HK-2 (cell line): ENCODE results near the gene DDX51.
"Not testable (repeated sequence)": the region's sequence is repeated elsewhere in the genome, so short reads cannot be mapped to it uniquely, and the experiment has no call there.

Source experiments
- DNase-seq: peaks from one replicate; pipeline ENCODE4 v3.0.0-alpha.2; 2018; ENCODE audit not compliant: unreplicated experiment

The DDX51 gene

GRCh38 chr12:132140918-132141841 is 2.9 kb downstream of the DDX51 start:
- no peak for DNase-seq

DNA sequence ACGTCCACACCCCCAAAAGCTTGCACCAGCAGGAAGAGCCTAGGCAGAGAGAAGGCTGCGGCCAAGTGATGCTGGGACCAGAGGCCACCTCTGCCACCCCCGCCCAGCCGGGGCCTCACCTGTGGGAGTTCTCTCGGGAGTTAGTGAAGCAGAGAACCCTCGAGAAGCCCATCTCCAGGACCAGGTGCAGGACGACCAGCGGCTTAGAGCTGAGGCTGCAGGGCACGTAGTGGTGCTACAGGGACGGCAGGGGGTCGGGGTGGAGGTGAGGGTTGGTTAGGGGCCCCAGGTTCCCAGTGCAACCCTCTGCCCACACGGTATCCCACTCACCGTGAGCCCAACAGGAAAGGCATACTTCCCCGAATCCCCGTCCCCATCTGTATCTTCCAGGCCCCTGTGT is 3.6 kb downstream of the DDX51 start:
- DNase-seq = no peak

GRCh38 chr12:132139912-132140311 is 4.2 kb downstream of the DDX51 start:
- no peak for DNase-seq

DNA sequence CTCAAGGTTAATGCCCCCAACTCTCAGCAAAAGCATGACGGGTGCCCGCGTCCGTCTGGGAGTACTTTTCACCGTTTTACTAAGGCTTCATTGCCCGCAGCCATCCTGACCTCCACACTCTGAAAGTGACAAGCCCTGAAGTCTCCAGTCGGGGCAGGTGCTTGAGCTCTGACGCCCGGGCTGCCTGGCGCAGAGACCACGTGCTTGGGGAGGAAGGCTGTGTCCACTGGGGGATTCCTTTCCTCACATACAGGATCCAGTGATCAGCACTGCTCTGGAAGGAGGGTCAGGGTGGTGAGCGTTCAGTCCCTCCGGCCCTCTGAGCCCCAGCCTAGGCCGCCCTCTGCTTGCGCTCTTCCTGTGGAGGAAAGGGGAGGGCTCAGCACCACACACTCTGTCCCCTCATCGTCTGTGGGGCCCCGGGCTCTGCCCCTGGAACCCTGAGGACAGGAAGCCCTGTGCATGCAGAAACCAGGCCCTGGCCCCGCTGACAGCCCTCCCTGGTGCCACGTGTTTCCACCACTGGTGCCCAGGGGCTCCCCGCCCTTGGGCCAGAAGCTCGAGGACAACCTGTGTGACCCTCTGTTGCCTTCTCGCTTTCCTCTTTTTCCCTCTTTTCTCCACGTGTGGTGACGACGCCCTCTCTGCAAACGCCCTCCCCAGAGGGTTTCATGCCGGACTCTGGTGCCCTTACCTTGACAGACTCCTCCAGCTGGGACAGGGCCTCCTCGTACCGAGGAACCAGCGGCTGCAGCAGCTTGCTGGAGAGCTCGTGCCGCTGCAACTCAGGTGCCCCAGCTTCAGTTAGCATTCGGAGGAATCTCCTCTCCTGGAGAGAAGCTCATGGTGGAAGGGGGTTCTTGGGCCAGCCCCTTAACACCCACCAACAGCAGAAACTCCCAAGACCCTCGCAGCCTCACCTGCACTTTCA is 4.9 kb downstream of the DDX51 start:
- DNase-seq = no peak

DNA sequence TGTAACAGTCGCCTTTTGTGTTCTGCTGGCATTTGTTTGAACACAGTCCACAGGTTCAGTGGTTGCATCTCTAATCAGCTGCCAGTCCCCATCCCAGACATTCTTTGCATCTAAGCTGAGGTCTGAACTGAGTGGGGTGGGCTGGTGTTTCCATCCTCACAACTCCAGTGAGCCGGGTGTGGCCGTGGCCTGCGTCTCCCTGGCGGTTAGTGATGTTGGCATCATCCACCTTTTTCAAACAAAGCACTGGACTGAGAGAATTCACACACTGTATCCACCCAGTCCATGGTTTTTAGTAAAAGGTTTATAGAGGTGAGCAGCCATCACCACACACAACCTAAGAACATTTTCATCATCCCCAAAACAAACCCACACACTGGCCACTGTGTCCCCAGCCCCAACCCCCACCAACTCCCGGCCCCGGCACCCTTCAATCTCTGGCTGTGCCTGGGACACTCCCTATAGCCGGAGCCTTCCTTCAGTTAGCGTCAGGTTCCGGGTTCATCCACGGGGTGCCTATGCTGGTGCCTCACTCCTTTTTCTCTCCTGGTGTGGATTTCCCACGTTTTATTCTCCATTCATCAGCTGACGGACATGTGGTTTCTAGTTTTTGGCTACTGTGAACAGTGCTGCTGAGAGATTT is 6.5 kb downstream of the DDX51 start:
- DNase-seq = no peak

GRCh38 chr12:132136226-132136625 is 7.9 kb downstream of the DDX51 start:
- not testable (repeated sequence) for DNase-seq

DNA sequence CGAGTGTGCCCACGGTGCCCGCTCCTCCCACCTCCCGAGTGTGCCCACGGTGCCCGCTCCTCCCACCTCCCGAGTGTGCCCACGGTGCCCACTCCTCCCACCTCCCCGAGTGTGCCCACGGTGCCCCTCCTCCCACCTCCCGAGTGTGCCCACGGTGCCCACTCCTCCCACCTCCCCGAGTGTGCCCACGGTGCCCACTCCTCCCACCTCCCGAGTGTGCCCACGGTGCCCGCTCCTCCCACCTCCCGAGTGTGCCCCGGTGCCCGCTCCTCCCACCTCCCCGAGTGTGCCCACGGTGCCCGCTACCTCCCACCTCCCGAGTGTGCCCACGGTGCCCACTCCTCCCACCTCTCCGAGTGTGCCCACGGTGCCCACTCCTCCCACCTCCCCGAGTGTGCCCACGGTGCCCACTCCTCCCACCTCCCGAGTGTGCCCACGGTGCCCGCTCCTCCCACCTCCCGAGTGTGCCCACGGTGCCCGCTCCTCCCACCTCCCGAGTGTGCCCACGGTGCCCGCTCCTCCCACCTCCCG is 9.4 kb downstream of the DDX51 start:
- DNase-seq = not testable (repeated sequence)

- DNase-seq = no peak
These were observed 10.0 kb downstream of the DDX51 start for GRCh38 chr12:132133952-132134652.

DNA sequence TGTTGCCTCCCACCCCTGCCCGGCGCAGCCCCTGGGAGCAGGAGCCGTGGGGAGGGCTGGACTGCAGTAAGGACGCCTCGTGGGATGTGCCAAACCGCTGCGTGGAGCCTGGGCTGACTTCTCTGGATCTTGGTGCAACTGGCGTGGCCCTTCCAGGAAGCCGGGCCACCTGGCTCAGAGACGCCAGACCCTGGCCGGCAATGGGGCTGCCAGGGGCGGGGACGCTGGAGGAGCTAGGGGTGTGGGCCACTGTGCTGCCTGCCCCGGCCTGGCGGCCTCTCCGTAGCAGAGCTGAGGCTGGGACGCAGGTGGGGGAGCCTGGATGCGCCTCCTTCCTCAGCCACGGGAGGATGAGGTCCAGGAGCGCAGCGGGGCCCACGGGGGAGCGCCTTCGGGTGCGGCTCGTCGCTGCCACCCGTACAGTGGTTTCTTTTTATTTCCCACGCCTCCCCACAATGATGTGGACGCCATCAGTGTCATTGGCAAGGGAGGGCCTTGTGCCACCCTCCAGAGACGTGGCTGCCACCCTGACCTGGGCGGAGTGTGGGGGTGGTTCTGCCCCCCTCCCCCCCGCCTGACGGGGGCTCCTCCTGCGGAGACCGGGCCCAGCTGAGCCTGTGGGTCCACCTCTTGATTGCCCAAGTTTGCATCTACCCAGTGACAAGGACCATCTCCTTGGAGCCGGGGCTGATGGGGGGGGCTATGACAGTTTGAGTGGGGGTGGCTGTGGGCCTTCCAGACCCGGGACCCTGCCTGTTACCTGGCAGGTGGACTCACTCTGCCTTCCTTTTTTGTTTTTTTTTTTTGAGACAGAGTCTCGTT is 11.3 kb downstream of the DDX51 start:
- no peak for DNase-seq

DNA sequence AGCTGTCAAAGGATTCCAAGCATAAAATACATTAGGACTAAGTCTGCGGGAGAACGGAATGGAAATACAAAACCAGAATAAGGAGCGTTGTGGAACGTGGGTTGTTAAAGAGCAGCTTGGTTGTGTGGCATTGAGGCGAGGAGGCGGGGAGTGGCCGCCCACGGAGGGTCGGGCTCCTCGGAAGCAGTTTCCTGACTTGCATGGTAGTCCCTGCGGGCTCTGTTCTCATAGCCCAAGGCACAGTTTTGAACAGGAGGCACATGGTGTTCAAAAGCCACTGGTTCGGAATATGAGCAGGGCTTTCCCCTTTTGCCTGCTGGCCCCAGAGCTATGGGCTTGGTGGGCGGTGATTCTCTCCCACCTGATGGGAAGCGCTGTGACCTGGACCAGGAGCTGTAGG is 12.2 kb downstream of the DDX51 start:
- DNase-seq = no peak

GRCh38 chr12:132131229-132131628 is 12.9 kb downstream of the DDX51 start:
- no peak for DNase-seq

DNA sequence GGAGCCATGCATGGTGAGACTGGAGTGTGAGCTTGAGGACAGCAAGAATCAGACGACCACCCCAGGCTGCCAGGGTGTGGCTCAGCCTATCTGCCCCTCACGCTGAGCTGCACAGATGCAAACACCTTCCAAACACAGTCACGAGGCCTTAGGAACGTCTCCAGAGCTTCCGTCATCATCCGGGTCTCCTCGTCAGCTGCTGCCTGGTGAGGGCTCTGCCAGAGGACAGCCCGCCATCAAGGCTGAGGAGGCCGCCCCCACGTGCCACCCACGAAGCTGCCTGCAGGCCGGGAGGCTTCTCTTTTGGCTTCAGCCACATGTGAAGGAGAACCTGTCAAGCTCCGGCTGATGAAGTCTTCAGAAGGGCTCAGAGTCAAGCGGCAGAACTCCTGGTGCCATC is 13.4 kb downstream of the DDX51 start:
- DNase-seq = no peak

GRCh38 chr12:132129007-132129406 is 15.1 kb downstream of the DDX51 start:
- no peak for DNase-seq

DNA sequence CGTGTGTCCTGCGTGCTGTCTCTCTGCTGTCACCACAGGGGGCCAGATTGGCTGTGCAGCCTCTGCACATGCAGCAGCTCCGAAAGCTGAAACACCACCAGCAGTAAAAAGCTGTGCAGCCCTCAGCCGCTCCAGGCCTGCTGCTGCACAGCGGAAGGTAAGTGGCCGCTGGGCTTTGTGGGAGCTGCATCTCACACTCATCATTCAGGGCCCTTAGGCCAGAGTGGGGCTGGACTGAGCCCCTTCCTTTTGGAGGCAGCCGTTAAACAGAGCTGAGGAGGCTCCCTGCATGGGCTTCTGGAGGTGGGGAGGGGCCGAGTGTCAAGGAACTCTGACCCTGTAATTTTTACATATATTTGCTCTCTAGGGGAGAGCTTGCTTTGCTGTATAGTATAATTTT is 17.1 kb downstream of the DDX51 start:
- DNase-seq = no peak

DNA sequence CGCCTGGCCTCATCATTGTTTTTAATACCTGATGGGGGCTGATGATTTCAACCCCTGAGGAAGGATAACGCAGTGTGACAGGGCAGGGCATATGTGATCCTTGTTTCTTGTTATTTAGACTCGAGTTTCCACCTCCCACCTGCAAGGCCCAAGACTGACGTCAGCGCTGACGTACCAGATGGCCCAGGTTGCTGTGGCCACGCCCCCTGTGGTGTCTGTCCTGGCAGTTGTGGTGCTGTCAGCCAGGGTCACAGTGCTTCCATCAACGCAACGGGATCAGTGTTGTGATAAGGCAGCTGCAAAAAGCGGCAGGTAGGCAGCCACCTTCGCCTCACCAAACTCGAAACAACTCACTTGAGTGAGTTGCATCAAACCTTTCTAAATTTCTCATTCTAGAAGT is 18.4 kb downstream of the DDX51 start:
- DNase-seq = no peak

GRCh38 chr12:132124766-132125425 is 19.2 kb downstream of the DDX51 start:
- no peak for DNase-seq

DNA sequence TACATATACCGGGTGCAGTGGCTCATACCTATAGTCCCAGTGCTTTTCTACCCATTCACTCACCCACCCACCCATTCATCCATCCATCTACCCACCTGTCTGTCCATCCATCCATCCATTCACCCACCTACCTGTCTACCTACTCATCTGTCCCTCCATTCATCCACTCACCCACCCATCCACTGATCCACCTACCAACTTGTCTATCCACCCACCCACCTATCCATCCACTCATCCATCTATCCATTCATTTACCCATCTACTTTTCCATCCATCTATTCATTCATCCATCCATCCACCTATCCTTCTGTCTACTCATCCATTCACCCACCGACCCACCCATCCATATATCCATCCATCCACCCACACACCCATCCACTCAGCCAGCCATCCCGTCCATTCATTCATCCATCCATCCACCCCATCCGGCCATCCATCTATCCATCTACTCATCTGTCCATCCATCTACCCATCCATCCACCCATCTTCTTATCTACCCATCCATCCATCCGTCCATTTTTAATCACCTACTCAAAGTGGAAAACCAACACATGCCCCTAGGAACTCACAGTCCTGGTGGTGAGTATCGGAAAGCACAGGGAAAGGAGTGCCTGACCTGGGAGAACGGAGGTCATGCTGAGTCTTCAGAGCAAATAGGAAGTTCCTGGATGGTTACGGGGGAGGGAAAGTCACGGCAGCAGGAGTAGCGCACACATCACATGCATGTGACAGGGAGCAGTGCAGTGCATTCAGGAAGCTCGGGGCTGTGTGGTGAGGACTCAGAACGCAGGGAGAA is 20.0 kb downstream of the DDX51 start:
- DNase-seq = no peak

GRCh38 chr12:132121283-132121682 is 22.8 kb downstream of the DDX51 start:
- no peak for DNase-seq

DNA sequence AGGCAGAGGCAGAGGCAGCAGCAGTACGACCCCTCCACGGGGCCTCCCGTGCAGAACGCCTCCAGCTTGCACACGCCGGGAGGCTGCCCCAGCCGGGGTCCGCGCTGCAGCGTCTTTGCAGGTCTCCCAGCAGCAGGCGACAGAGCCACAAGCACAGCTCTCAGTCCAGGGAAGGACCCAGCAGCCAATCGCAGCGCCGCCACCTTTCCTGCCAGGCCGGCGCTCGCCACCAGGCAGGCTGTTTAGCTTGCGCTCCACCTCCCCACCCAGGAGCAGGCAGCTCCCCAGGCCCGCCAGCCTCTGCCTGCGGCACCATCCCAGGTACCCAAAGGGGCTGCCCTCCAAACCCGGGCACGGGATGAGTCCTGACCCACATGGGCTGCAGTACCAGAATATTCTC is 25.2 kb downstream of the DDX51 start:
- no peak for DNase-seq
